WTC11 (cell line): ENCODE data around the gene NLE1.

Source experiments
- CREM ChIP-seq: sonication (generic); formaldehyde crosslinking; IDR thresholded peaks from 2 replicates; pipeline ENCODE4 v1.8.1; 2022; ENCODE audit warnings: mild to moderate bottlenecking, missing genetic modification reagents, moderate library complexity
- CTCF ChIP-seq: fragments of 200-600 bp; IDR thresholded peaks from 2 replicates; pipeline ENCODE4 v1.8.0; 2022; ENCODE audit warnings: antibody characterized with exemption
- FOXJ3 ChIP-seq: sonication (generic); formaldehyde crosslinking; IDR thresholded peaks from 2 replicates; pipeline ENCODE4 v1.9.0; 2021; ENCODE audit warnings: missing genetic modification reagents, mild to moderate bottlenecking, borderline replicate concordance
- NFYB ChIP-seq: sonication (generic); formaldehyde crosslinking; conservative IDR thresholded peaks from 2 replicates; pipeline ENCODE4 v1.8.0; 2022; ENCODE audit warnings: low read depth, missing genetic modification reagents
- SMAD4 ChIP-seq: sonication (generic); formaldehyde crosslinking; IDR thresholded peaks from 2 replicates; pipeline ENCODE4 v1.8.0; 2022; ENCODE audit warnings: mild to moderate bottlenecking, missing genetic modification reagents
- SP1 ChIP-seq: sonication (generic); formaldehyde crosslinking; conservative IDR thresholded peaks from 2 replicates; pipeline ENCODE4 v1.8.1; 2022; ENCODE audit warnings: missing genetic modification reagents
- TCF7 ChIP-seq: sonication (generic); formaldehyde crosslinking; IDR thresholded peaks from 2 replicates; pipeline ENCODE4 v1.8.0; 2022; ENCODE audit warnings: mild to moderate bottlenecking, low read depth, missing genetic modification reagents, moderate library complexity
- TEAD1 ChIP-seq: sonication (generic); formaldehyde crosslinking; IDR thresholded peaks from 2 replicates; pipeline ENCODE4 v1.8.0; 2022; ENCODE audit warnings: mild to moderate bottlenecking, missing genetic modification reagents
- TP53 ChIP-seq: sonication (generic); formaldehyde crosslinking; IDR thresholded peaks from 2 replicates; pipeline ENCODE4 v1.8.1; 2023; ENCODE audit warnings: mild to moderate bottlenecking, missing genetic modification reagents
- TF ChIP-seq, protein P1 (sequence below): sonication (generic); formaldehyde crosslinking; IDR thresholded peaks from 2 replicates; pipeline ENCODE4 v1.8.0; 2022; ENCODE audit warnings: mild to moderate bottlenecking, missing genetic modification reagents
- TF ChIP-seq, protein P2 (sequence below): fragments of 250-450 bp; sonication (Bioruptor Pico); IDR thresholded peaks from 2 replicates; pipeline ENCODE4 v1.8.0; 2021; ENCODE audit warnings: mild to moderate bottlenecking
- TF ChIP-seq, protein P3 (sequence below): sonication (generic); formaldehyde crosslinking; IDR thresholded peaks from 2 replicates; pipeline ENCODE4 v1.8.1; 2023; ENCODE audit warnings: mild to moderate bottlenecking, missing genetic modification reagents, moderate library complexity

GRCh38 chr17:35185849-35186248 is 43.7 kb upstream of the NLE1 start:
- TF ChIP-seq, protein P1, sequence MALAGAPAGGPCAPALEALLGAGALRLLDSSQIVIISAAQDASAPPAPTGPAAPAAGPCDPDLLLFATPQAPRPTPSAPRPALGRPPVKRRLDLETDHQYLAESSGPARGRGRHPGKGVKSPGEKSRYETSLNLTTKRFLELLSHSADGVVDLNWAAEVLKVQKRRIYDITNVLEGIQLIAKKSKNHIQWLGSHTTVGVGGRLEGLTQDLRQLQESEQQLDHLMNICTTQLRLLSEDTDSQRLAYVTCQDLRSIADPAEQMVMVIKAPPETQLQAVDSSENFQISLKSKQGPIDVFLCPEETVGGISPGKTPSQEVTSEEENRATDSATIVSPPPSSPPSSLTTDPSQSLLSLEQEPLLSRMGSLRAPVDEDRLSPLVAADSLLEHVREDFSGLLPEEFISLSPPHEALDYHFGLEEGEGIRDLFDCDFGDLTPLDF (CRISPR knock-in tag) = no peak
- TF ChIP-seq CTCF (no peak), SMAD4 (CRISPR knock-in tag) (no peak), FOXJ3 (CRISPR knock-in tag) (no peak), NFYB (no peak), SP1 (CRISPR knock-in tag) (no peak), TCF7 (no peak), TP53 (no peak), CREM (no peak), TEAD1 (CRISPR knock-in tag) (no peak)
- TF ChIP-seq, protein P2, sequence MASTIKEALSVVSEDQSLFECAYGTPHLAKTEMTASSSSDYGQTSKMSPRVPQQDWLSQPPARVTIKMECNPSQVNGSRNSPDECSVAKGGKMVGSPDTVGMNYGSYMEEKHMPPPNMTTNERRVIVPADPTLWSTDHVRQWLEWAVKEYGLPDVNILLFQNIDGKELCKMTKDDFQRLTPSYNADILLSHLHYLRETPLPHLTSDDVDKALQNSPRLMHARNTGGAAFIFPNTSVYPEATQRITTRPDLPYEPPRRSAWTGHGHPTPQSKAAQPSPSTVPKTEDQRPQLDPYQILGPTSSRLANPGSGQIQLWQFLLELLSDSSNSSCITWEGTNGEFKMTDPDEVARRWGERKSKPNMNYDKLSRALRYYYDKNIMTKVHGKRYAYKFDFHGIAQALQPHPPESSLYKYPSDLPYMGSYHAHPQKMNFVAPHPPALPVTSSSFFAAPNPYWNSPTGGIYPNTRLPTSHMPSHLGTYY (CRISPR knock-in tag) = no peak
- TF ChIP-seq, protein P3, sequence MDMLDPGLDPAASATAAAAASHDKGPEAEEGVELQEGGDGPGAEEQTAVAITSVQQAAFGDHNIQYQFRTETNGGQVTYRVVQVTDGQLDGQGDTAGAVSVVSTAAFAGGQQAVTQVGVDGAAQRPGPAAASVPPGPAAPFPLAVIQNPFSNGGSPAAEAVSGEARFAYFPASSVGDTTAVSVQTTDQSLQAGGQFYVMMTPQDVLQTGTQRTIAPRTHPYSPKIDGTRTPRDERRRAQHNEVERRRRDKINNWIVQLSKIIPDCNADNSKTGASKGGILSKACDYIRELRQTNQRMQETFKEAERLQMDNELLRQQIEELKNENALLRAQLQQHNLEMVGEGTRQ (CRISPR knock-in tag) = no peak
